ENCODE measurements around the gene NUP62.

GRCh38 chr19:49954092-49954829 is 25.0 kb upstream of the NUP62 start:
- TF ChIP-seq ZNF274 (IDR thresholded peaks at IDR 0.05; ENCODE audit: low read depth, low read length) (no peak), YY1 (IDR thresholded peaks at IDR 0.05; ENCODE audit: insufficient read depth, insufficient read length) (no peak), SUZ12 (IDR thresholded peaks at IDR 0.05; ENCODE audit: extremely low read depth, insufficient read depth, insufficient read length) (no peak)
